ENCODE measurements around the gene HACD3.

DNA sequence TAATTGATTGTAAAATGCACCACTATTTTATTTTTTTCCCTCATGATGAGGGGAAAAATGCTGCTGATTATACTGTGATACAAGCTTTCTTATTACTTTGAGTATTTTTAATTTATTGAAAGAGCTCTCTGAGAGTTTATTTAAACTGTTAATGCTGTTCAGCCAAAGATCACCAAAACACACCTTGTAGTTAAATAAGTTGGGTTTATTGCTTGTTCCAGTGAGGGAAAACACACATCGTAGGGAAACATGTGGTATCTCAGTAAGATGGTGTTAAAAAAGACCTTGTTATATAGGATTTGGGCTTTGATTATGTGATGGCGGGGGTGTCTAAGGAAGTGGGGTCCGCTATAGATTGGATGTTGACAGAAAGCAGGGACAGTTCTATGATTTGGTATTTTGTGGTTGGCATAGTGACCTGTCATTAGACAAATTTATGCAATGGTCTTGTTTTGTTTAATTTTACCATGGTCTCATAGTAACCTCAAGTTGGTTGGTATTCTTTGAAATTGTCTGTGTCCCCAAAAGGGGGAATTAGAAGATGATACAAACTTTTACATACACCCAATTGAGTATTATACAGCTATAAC is 11.1 kb downstream of the HACD3 start:
- TF ChIP-seq, protein P1, sequence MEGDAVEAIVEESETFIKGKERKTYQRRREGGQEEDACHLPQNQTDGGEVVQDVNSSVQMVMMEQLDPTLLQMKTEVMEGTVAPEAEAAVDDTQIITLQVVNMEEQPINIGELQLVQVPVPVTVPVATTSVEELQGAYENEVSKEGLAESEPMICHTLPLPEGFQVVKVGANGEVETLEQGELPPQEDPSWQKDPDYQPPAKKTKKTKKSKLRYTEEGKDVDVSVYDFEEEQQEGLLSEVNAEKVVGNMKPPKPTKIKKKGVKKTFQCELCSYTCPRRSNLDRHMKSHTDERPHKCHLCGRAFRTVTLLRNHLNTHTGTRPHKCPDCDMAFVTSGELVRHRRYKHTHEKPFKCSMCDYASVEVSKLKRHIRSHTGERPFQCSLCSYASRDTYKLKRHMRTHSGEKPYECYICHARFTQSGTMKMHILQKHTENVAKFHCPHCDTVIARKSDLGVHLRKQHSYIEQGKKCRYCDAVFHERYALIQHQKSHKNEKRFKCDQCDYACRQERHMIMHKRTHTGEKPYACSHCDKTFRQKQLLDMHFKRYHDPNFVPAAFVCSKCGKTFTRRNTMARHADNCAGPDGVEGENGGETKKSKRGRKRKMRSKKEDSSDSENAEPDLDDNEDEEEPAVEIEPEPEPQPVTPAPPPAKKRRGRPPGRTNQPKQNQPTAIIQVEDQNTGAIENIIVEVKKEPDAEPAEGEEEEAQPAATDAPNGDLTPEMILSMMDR (IDR thresholded peaks at IDR 0.05) = no peak
- no peak for TF ChIP-seq POLR2A (IDR thresholded peaks at IDR 0.05; ENCODE audit: low read depth)
- no peak for TF ChIP-seq POLR2AphosphoS5 (IDR thresholded peaks at IDR 0.05)
